GM12891 (cell line): ENCODE data around the gene GRIK3.

Experiments
- PAX5 ChIP-seq: IDR thresholded peaks from 2 replicates; pipeline ENCODE4 v1.6.1; 2011; ENCODE audit warnings: low read length, moderate library complexity, mild to moderate bottlenecking; ENCODE audit not compliant: insufficient read depth, severe bottlenecking
- POLR2A ChIP-seq: IDR thresholded peaks from 2 replicates; pipeline ENCODE4 v1.6.1; 2011; ENCODE audit warnings: low read depth, low read length, control low read depth
- POLR2AphosphoS5 ChIP-seq: IDR thresholded peaks from 2 replicates; pipeline ENCODE4 v1.6.1; 2011; ENCODE audit warnings: low read depth, low read length, control low read depth
- SPI1 ChIP-seq: IDR thresholded peaks from 2 replicates; pipeline ENCODE4 v1.6.1; 2011; ENCODE audit warnings: low read depth, low read length, control low read depth
- TAF1 ChIP-seq: IDR thresholded peaks from 2 replicates; pipeline ENCODE4 v1.6.1; 2011; ENCODE audit warnings: low read depth, low read length, control low read depth

GRCh38 chr1:36996106-36996505, 38.2 kb downstream of the GRIK3 start:
- no peak for TF ChIP-seq SPI1
- TF ChIP-seq POLR2A = no peak
- no peak for TF ChIP-seq TAF1
- no peak for TF ChIP-seq POLR2AphosphoS5
- TF ChIP-seq PAX5 = no peak
